A673 (cell line): ENCODE results near the gene GALM.

Experiments
- CTCF ChIP-seq: fragments of 300-800, 200-600 bp; sonication (generic); conservative IDR thresholded peaks from 2 replicates; pipeline ENCODE4 v1.5.1; 2017; ENCODE audit warnings: low read depth, mild to moderate bottlenecking, antibody characterized with exemption, low read length, moderate library complexity, mixed read lengths
- EZH2 ChIP-seq: fragments of 200-600 bp; sonication (generic); IDR thresholded peaks from 2 replicates; pipeline ENCODE4 v1.6.1; 2017; ENCODE audit warnings: borderline replicate concordance, low read depth, mild to moderate bottlenecking, mixed read lengths, antibody characterized with exemption, low read length; ENCODE audit not compliant: poor library complexity, severe bottlenecking

GRCh38 chr2:38653380-38653714, 12.6 kb upstream of the GALM start:
- TF ChIP-seq EZH2 = no peak
- TF ChIP-seq CTCF = no peak
